ENCODE data around the gene ARHGEF19. TPM values are rescaled to one million over a fixed set of nuclear protein-coding genes. Genes with fewer than 3 reads are reported as not detected.

Gene ARHGEF19
- total and polyA plus RNA-seq, 2 of the 13 experiments (the other 11 are each of a cell fraction or from before 2014, with no cell fraction given) = 1.7 to 1.8 TPM

DNA sequence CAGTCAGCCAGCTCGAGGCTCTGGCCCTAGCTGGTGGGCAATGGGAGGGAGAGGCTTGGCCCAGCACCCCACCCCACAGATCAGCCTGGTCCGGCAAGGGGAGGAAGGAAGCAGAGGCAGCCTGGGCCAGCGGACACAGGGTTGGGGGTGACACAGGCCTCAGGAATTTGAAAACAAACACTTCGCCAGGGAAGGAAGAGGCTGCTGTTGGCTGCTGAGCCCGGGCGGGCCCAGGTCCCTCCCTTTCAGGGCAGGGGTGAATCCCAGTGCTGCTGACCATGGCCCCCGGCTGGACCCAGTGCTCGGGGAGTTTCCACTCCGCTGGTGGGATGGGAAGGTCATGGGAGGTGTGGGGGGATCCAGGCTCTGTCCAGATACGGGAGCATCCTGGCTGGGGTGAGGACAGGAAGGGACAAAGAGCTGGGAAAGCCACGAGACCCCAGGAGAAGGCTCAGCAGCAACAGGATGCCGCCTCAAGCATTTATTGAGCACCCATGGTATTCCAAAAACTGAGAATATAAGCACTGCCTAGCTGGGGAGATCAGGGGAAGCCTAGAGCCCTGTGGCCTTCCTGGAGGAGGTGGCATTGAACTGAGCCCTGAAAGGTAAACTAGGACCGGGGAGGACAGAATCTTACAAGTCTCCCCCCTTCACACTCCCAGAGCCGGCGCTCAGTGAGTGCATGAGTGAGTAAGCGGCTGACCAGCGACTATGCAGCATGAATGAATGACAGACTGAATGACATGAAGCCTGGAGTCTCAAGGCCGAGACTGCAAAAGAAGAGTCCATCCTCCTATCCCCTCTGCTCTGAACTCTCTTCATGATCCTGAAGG is 30.3 kb downstream of the ARHGEF19 start (continued):
- TF ChIP-seq ZNF350 (CRISPR knock-in tag; IDR thresholded peaks at IDR 0.05; ENCODE audit: borderline replicate concordance, low read depth) = peak; percentile 63; the same call in 1 of the 2 replicates
- no peak for TF ChIP-seq ZNF138 (CRISPR knock-in tag; IDR thresholded peaks at IDR 0.05; ENCODE audit: low read depth)
- TF ChIP-seq SMAD9 (CRISPR knock-in tag; IDR thresholded peaks at IDR 0.05) = no peak
- peak; percentile 34 for TF ChIP-seq MAX (IDR thresholded peaks at IDR 0.05)
- peak; percentile 73; the same call in 1 of the 2 replicates for TF ChIP-seq KDM2A (CRISPR knock-in tag; IDR thresholded peaks at IDR 0.05; ENCODE audit: borderline replicate concordance, low read depth)
- no peak for TF ChIP-seq TBL1XR1 (IDR thresholded peaks at IDR 0.05; ENCODE audit: borderline replicate concordance, low read length, partially characterized antibody)
- TF ChIP-seq FOXA1 (IDR thresholded peaks at IDR 0.05) = no peak
- peak; percentile 75 for TF ChIP-seq FOXA1 (CRISPR knock-in tag; IDR thresholded peaks at IDR 0.05)
- TF ChIP-seq FOXK2 (IDR thresholded peaks at IDR 0.05) = no peak
- TF ChIP-seq ZBTB34 (CRISPR knock-in tag; IDR thresholded peaks at IDR 0.05) = 0 out of 2 replicates have a peak, but pooled peaks have one; percentile 26
- TF ChIP-seq MLLT10 (CRISPR knock-in tag; IDR thresholded peaks at IDR 0.05) = no peak
- TF ChIP-seq ISL2 (CRISPR knock-in tag; IDR thresholded peaks at IDR 0.05) = 0 out of 2 replicates have a peak, but pooled peaks have one; percentile 40
- TF ChIP-seq NFE2L2 (IDR thresholded peaks at IDR 0.05; ENCODE audit: low read length) = no peak
- TF ChIP-seq, protein P1, sequence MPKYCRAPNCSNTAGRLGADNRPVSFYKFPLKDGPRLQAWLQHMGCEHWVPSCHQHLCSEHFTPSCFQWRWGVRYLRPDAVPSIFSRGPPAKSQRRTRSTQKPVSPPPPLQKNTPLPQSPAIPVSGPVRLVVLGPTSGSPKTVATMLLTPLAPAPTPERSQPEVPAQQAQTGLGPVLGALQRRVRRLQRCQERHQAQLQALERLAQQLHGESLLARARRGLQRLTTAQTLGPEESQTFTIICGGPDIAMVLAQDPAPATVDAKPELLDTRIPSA (CRISPR knock-in tag; IDR thresholded peaks at IDR 0.05; ENCODE audit: borderline replicate concordance) = no peak; the same call in 1 of the 2 replicates
- TF ChIP-seq SMARCC2 (IDR thresholded peaks at IDR 0.05) = no peak
- no peak for TF ChIP-seq ZNF343 (CRISPR knock-in tag; IDR thresholded peaks at IDR 0.05)
- no peak for TF ChIP-seq EHMT2 (IDR thresholded peaks at IDR 0.05; ENCODE audit: borderline replicate concordance, low read depth, low read length)
- peak; percentile 87; the same call in 1 of the 2 replicates for TF ChIP-seq FOXO1 (CRISPR knock-in tag; IDR thresholded peaks at IDR 0.05)
- TF ChIP-seq, protein P2, sequence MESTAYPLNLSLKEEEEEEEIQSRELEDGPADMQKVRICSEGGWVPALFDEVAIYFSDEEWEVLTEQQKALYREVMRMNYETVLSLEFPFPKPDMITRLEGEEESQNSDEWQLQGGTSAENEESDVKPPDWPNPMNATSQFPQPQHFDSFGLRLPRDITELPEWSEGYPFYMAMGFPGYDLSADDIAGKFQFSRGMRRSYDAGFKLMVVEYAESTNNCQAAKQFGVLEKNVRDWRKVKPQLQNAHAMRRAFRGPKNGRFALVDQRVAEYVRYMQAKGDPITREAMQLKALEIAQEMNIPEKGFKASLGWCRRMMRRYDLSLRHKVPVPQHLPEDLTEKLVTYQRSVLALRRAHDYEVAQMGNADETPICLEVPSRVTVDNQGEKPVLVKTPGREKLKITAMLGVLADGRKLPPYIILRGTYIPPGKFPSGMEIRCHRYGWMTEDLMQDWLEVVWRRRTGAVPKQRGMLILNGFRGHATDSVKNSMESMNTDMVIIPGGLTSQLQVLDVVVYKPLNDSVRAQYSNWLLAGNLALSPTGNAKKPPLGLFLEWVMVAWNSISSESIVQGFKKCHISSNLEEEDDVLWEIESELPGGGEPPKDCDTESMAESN (CRISPR knock-in tag; conservative IDR thresholded peaks at IDR 0.05) = no peak
- peak; percentile 88 for TF ChIP-seq TBX2 (CRISPR knock-in tag; IDR thresholded peaks at IDR 0.05; ENCODE audit: borderline replicate concordance)
- TF ChIP-seq ZNF720 (CRISPR knock-in tag; IDR thresholded peaks at IDR 0.05) = no peak
- peak; percentile 16; the same call in 1 of the 2 replicates for TF ChIP-seq KMT2B (CRISPR knock-in tag; IDR thresholded peaks at IDR 0.05)
- TF ChIP-seq CREBL2 (CRISPR knock-in tag; IDR thresholded peaks at IDR 0.05; ENCODE audit: borderline replicate concordance) = no peak
- TF ChIP-seq ZNF281 (CRISPR knock-in tag; IDR thresholded peaks at IDR 0.05; ENCODE audit: borderline replicate concordance) = no peak

All from HepG2 (cell line).